ENCODE measurements around the gene OR2AG2. TPM values are rescaled to one million over a fixed set of nuclear protein-coding genes. Genes with fewer than 3 reads are reported as not detected.
"Not testable (repeated sequence)": the region's sequence is repeated elsewhere in the genome, so short reads cannot be mapped to it uniquely, and the experiment has no call there.

The OR2AG2 gene
- polyA plus RNA-seq (2012; ENCODE audit: low read depth, missing spikeins) = not detected

DNA sequence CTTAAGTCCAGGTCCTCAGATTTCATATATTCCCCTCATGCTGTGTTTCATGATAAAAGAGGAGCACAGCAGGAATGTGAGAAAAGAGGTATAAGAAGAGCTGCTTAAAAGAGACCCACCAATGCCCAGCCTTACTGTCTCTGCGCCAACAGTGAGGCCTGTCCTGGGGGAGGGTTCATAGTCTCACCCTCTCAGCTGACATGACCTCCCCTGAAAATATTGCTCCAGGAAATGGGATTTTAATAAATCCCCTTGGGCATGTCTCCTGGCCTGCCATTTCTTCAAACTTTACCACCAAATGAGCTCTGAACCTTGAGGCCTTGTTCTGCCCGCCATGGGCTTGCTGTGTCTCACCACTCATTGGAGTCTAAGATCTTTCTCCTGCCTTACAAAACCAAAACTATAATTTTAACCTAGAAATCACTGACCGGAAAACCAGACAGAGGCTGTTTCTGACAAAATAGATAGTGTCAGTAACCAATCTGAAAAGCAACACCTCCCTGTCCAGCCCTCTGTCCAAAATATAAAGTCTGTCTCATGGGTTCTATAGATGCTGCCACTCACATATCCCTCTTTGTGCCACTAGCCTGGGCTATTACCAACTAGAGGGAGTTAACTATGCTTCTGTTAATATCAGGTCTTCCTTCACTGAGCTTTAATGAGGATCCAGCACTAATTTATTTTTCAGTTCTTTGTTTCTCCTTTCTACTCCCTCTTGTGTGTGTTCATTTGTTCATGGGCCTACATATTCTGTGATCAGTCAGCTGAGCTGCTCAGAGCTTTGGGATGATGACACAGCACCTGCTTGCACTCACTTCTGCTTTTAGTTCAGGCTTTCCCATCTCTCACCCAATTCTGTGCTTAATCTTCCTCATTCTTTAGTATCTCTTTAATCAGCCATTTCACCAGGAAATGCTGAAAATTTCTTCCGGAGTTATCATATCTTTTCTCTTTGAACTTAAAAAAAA, at the start of gene OR2AG2:
Gene OR2AG2 (minus strand): TSS at position 51 of the 968 bp plus-strand sequence. CDS start 3,019 bp downstream, outside the sequence.
- no peak for DNase-seq (ENCODE audit: insufficient read length, low spot score)
- TF ChIP-seq SPI1 (IDR thresholded peaks at IDR 0.05; ENCODE audit: low read depth, low read length) (peak; percentile 97), PAX5 (IDR thresholded peaks at IDR 0.05; ENCODE audit: insufficient read depth, low read length, severe bottlenecking) (no peak)
- peak; percentile 83 for FAIRE-seq

DNA sequence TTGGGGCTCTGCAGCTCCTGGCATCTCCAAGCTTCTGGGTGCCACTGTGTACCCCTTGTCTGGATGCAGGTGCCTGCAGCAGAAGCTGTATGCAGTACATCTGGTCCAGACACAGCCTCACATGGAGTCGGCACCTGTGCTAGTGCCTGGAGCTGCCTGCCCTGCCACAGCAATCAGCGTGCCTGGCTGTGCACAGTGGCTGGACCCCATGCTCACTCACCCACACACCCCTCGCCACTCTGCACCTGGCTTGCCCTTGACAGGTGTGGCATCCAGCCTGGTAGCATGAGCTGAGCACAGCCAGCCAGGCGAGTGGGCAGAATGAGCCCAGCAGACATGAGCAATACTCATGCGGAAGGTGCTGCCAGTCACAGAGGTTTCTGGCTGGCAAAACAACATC, 47.2 kb upstream of the OR2AG2 start:
- TF ChIP-seq SPI1 (IDR thresholded peaks at IDR 0.05; ENCODE audit: low read depth, low read length) (no peak), POLR2AphosphoS5 (IDR thresholded peaks at IDR 0.05; ENCODE audit: low read depth, low read length) (no peak), POU2F2 (IDR thresholded peaks at IDR 0.05; ENCODE audit: low read depth, low read length) (no peak), TAF1 (IDR thresholded peaks at IDR 0.05; ENCODE audit: low read depth, low read length) (no peak), PAX5 (IDR thresholded peaks at IDR 0.05; ENCODE audit: insufficient read depth, low read length, severe bottlenecking) (no peak), POLR2A (IDR thresholded peaks at IDR 0.05; ENCODE audit: low read depth, low read length) (no peak)
- FAIRE-seq (no peak), DNase-seq (ENCODE audit: insufficient read length, low spot score) (no peak)

DNA sequence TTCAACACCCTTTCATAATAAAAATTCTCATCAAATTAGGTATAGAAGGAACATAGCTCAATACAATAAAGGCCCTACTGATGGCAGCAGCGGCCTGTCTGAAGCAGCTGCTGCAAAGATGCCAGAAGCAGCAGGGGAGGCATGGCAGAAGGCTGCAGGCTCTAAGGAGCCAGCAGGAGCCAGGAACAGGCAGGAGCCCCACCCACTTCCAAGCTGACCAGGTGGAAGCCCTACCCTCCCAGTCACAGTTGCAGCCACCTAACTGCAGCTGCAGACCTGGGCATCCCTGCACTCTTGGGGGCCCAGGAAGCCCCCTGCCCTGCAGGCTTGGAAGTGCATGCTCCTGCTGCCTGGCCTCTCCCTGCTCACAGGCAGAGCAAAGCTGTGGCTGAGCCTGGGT, 45.9 kb upstream of the OR2AG2 start:
- FAIRE-seq = no peak
- TF ChIP-seq PAX5 (IDR thresholded peaks at IDR 0.05; ENCODE audit: insufficient read depth, low read length, severe bottlenecking) (no peak), POLR2AphosphoS5 (IDR thresholded peaks at IDR 0.05; ENCODE audit: low read depth, low read length) (no peak), POLR2A (IDR thresholded peaks at IDR 0.05; ENCODE audit: low read depth, low read length) (no peak), POU2F2 (IDR thresholded peaks at IDR 0.05; ENCODE audit: low read depth, low read length) (no peak), TAF1 (IDR thresholded peaks at IDR 0.05; ENCODE audit: low read depth, low read length) (no peak), SPI1 (IDR thresholded peaks at IDR 0.05; ENCODE audit: low read depth, low read length) (no peak)
- no peak for DNase-seq (ENCODE audit: insufficient read length, low spot score)

GRCh38 chr11:6813656-6814055, 41.9 kb upstream of the OR2AG2 start:
- FAIRE-seq (no peak), DNase-seq (ENCODE audit: insufficient read length, low spot score) (no peak)
- no peak for TF ChIP-seq POLR2A (IDR thresholded peaks at IDR 0.05; ENCODE audit: low read depth, low read length)
- no peak for TF ChIP-seq PAX5 (IDR thresholded peaks at IDR 0.05; ENCODE audit: insufficient read depth, low read length, severe bottlenecking)
- TF ChIP-seq POU2F2 (IDR thresholded peaks at IDR 0.05; ENCODE audit: low read depth, low read length) = no peak
- TF ChIP-seq SPI1 (IDR thresholded peaks at IDR 0.05; ENCODE audit: low read depth, low read length) = no peak
- TF ChIP-seq TAF1 (IDR thresholded peaks at IDR 0.05; ENCODE audit: low read depth, low read length) = no peak
- TF ChIP-seq POLR2AphosphoS5 (IDR thresholded peaks at IDR 0.05; ENCODE audit: low read depth, low read length) = no peak

- DNase-seq (ENCODE audit: insufficient read length, low spot score) (peak; percentile 40), FAIRE-seq (peak; percentile 97)
- no peak for TF ChIP-seq PAX5 (IDR thresholded peaks at IDR 0.05; ENCODE audit: insufficient read depth, low read length, severe bottlenecking)
- TF ChIP-seq POU2F2 (IDR thresholded peaks at IDR 0.05; ENCODE audit: low read depth, low read length) = no peak
- TF ChIP-seq POLR2AphosphoS5 (IDR thresholded peaks at IDR 0.05; ENCODE audit: low read depth, low read length) = no peak
- no peak for TF ChIP-seq POLR2A (IDR thresholded peaks at IDR 0.05; ENCODE audit: low read depth, low read length)
- TF ChIP-seq SPI1 (IDR thresholded peaks at IDR 0.05; ENCODE audit: low read depth, low read length) = no peak
- TF ChIP-seq TAF1 (IDR thresholded peaks at IDR 0.05; ENCODE audit: low read depth, low read length) = no peak
These were observed 40.7 kb upstream of the OR2AG2 start for GRCh38 chr11:6812390-6813005.

DNA sequence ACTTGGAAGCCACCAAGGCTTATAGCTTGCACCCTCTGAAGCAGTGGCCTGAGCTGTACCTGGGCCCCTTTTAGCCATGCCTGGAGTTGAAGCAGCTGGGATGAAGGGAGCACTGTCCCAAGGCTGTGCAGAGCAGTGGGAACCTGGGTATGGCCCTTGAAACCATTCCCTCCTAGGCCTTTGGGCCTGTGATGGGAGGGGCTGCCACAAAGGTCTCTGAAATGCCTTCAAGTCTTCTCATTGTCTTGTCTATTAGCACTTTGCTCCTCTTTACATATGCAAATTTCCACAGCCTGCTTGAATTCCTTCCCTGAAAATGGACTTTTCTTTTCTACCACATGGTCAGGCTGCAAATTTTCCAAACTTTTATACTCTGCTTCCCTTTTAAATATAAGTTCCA, 29.3 kb upstream of the OR2AG2 start:
- FAIRE-seq; DNase-seq (ENCODE audit: insufficient read length, low spot score): not testable (repeated sequence)

DNA sequence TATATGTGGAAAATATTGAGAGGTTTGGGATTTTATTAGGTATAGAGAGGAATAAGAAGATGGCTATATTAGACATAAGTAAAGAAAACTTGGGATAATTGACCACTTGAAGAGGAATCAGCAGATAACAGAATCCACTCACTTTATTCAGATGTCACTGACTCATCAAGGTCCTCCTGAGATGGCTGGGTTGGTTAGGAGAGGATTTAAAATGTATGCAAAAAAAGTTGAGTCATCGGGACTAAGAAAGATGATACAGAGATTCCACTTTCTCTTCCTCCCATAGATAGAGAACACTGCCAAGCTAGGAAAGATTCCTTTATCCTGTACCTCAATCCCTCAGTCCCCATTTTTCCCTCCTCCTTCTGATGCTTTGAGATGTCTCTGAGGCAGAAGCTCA, 27.6 kb upstream of the OR2AG2 start, which contains the start of gene OR6A2:
Gene OR6A2 (minus strand): TSS at position 288 of the 400 bp plus-strand sequence. CDS start 3,981 bp downstream, outside the sequence.
- FAIRE-seq (no peak), DNase-seq (ENCODE audit: insufficient read length, low spot score) (no peak)
- TF ChIP-seq SPI1 (IDR thresholded peaks at IDR 0.05; ENCODE audit: low read depth, low read length) = no peak
- no peak for TF ChIP-seq POLR2A (IDR thresholded peaks at IDR 0.05; ENCODE audit: low read depth, low read length)
- TF ChIP-seq POLR2AphosphoS5 (IDR thresholded peaks at IDR 0.05; ENCODE audit: low read depth, low read length) = no peak
- TF ChIP-seq PAX5 (IDR thresholded peaks at IDR 0.05; ENCODE audit: insufficient read depth, low read length, severe bottlenecking) = no peak
- no peak for TF ChIP-seq TAF1 (IDR thresholded peaks at IDR 0.05; ENCODE audit: low read depth, low read length)
- no peak for TF ChIP-seq POU2F2 (IDR thresholded peaks at IDR 0.05; ENCODE audit: low read depth, low read length)

- TF ChIP-seq TAF1 (IDR thresholded peaks at IDR 0.05; ENCODE audit: low read depth, low read length) = no peak
- no peak for TF ChIP-seq POLR2A (IDR thresholded peaks at IDR 0.05; ENCODE audit: low read depth, low read length)
- TF ChIP-seq POLR2AphosphoS5 (IDR thresholded peaks at IDR 0.05; ENCODE audit: low read depth, low read length) = no peak
- FAIRE-seq = no peak
These were observed 22.9 kb upstream of the OR2AG2 start for GRCh38 chr11:6794639-6795038.

DNA sequence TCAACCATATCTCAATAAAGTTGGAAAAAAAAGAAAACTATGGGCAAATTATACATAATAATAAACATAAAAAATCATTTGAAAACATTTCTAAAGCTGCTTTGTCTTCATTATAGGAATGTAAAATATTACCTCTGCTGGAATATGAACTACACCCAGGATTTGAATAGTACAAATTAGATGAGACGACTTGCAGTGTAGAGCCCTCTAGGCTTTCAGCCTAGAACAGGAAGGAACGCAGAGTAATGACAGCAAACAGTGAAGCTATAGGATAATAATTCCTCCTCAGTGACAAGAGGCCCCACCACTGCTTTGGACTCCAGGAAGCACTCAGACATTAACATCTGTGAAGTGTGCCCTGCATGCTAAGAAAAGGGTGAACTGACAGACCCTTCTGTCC, 18.8 kb upstream of the OR2AG2 start:
- FAIRE-seq (no peak), DNase-seq (ENCODE audit: insufficient read length, low spot score) (no peak)
- TF ChIP-seq POLR2A (IDR thresholded peaks at IDR 0.05; ENCODE audit: low read depth, low read length) (no peak), POLR2AphosphoS5 (IDR thresholded peaks at IDR 0.05; ENCODE audit: low read depth, low read length) (no peak), TAF1 (IDR thresholded peaks at IDR 0.05; ENCODE audit: low read depth, low read length) (no peak), POU2F2 (IDR thresholded peaks at IDR 0.05; ENCODE audit: low read depth, low read length) (no peak), PAX5 (IDR thresholded peaks at IDR 0.05; ENCODE audit: insufficient read depth, low read length, severe bottlenecking) (no peak)

More at GRCh38 chr11:6794639-6795038, 22.9 kb upstream of the OR2AG2 start:
- no peak for DNase-seq (ENCODE audit: insufficient read length, low spot score)

Data from GM12891 (cell line).